ENCODE results near the gene SLBP. TPM values are rescaled to one million over a fixed set of nuclear protein-coding genes. Genes with fewer than 3 reads are reported as not detected.

SLBP gene
- total RNA-seq, 1 experiment from 2014 or later, result 86.1 TPM

DNA sequence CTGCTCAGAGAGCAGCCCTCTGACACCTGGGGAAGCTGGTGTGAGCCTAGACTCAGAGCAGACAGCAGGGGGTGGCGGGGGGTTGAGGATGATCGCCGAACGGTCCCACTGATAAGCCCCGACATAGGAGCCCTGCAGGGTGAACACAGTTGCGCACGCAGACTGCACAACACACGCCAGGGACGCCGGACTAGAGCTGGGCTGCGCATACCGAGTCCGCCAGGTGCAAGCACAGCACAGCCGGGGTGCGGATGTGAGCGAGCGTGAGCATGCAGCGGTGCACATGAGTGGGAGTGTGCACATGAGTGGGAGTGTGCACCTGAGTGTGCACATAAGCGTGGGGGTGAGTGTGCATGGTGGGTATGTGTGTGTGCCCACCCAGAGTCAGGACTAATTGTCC lies 64.7 kb downstream of the SLBP start:
- in situ Hi-C loops (cut with HindIII; ENCODE audit: low pct_unique_long_range_greater_than_20kb, low sequenced_read_pairs), result no loop called here

GRCh38 chr4:1646690-1647089 lies 65.4 kb downstream of the SLBP start:
- in situ Hi-C loops (cut with HindIII; ENCODE audit: low pct_unique_long_range_greater_than_20kb, low sequenced_read_pairs), result no loop called here
- DNase-seq (ENCODE audit: low read depth), result no peak

More for the DNA sequence above, 64.7 kb downstream of the SLBP start:
- no peak for DNase-seq (ENCODE audit: low read depth)

- DNase-seq (ENCODE audit: low read depth), result no peak
- in situ Hi-C loops (cut with HindIII; ENCODE audit: low pct_unique_long_range_greater_than_20kb, low sequenced_read_pairs), result no loop called here
These were observed 67.0 kb downstream of the SLBP start for GRCh38 chr4:1644891-1645657.

GRCh38 chr4:1643971-1644735 lies 68.0 kb downstream of the SLBP start:
- no peak for DNase-seq (ENCODE audit: low read depth)
- in situ Hi-C loops (cut with HindIII; ENCODE audit: low pct_unique_long_range_greater_than_20kb, low sequenced_read_pairs), result no loop called here

Other genes with a start within 250 kb of the SLBP start
- 3.2 and 5.2 TPM in 2 replicates for gene FAM53A, start 28.0 kb downstream of the SLBP start, total RNA-seq (2014; rRNA removed; shearing (Covaris generic); ENCODE audit: low replicate concordance)
- 52.7 and 59.2 TPM in 2 replicates for gene TMEM129, start 9.0 kb upstream of the SLBP start, total RNA-seq (2014; rRNA removed; shearing (Covaris generic); ENCODE audit: low replicate concordance)
- 106 and 111 TPM in 2 replicates for gene TACC3, start 9.2 kb upstream of the SLBP start, total RNA-seq (2014; rRNA removed; shearing (Covaris generic); ENCODE audit: low replicate concordance)
- 8.6 and 9.6 TPM in 2 replicates for gene FGFR3, start 81.0 kb upstream of the SLBP start, total RNA-seq (2014; rRNA removed; shearing (Covaris generic); ENCODE audit: low replicate concordance)
- 28.1 and 31.9 TPM in 2 replicates for gene LETM1, start 143.8 kb upstream of the SLBP start, total RNA-seq (2014; rRNA removed; shearing (Covaris generic); ENCODE audit: low replicate concordance)
- gene NSD2, start 159.1 kb upstream of the SLBP start, total RNA-seq (2014; rRNA removed; shearing (Covaris generic); ENCODE audit: low replicate concordance), result 54.8 and 67.7 TPM in 2 replicates